Astrocyte of the cerebellum (primary cell): ENCODE data around the gene LRRFIP1.
A peak's percentile ranks its signal among the peaks of the same experiment; 100 is the strongest.
"Not testable (repeated sequence)": the region's sequence is repeated elsewhere in the genome, so short reads cannot be mapped to it uniquely, and the experiment has no call there.

Experiments used
- DNase-seq: peaks from one replicate; pipeline ENCODE4 v3.0.0-alpha.2; 2011; ENCODE audit warnings: low read depth
- H3K4me3 ChIP-seq: 2 replicates; pipeline ENCODE4 v1.5.1; 2011; ENCODE audit warnings: mild to moderate bottlenecking, low read depth, low read length, moderate library complexity
- CTCF ChIP-seq: IDR thresholded peaks from 2 replicates; pipeline ENCODE4 v1.5.1; 2012; ENCODE audit warnings: low read length, low read depth, moderate library complexity, mild to moderate bottlenecking; ENCODE audit errors: missing control alignments
- in situ Hi-C: cut with HindIII; loops from 2 replicates; pipeline ENCODE4 v1.10.0; 2017; ENCODE audit warnings: low sequenced_read_pairs

The LRRFIP1 gene

GRCh38 chr2:237772513-237772912 is 145.1 kb downstream of the LRRFIP1 start:
- H3K4me3 ChIP-seq: no peak overlapping the region
- no peak for TF ChIP-seq CTCF
- in situ Hi-C loops: no loop called here
- no peak for DNase-seq

GRCh38 chr2:237773826-237774225 is 146.4 kb downstream of the LRRFIP1 start:
- no peak for DNase-seq
- no peak for TF ChIP-seq CTCF

GRCh38 chr2:237774811-237775553 is 147.6 kb downstream of the LRRFIP1 start:
- no peak overlapping the region for H3K4me3 ChIP-seq
- peak; percentile 13 for DNase-seq
- peak; percentile 76 for TF ChIP-seq CTCF
- in situ Hi-C loops: no loop called here

More at GRCh38 chr2:237773826-237774225, 146.4 kb downstream of the LRRFIP1 start:
- H3K4me3 ChIP-seq: no peak overlapping the region
- in situ Hi-C loops: no loop called here

- H3K4me3 ChIP-seq: no peak overlapping the region
- no peak for DNase-seq
- in situ Hi-C loops: no loop called here
- no peak for TF ChIP-seq CTCF
Measured at GRCh38 chr2:237779521-237779920, 152.1 kb downstream of the LRRFIP1 start.

GRCh38 chr2:237782181-237782580 is 154.8 kb downstream of the LRRFIP1 start:
- in situ Hi-C loops: no loop called here
- no peak for DNase-seq

GRCh38 chr2:237783678-237784077 is 156.3 kb downstream of the LRRFIP1 start:
- in situ Hi-C loops, H3K4me3 ChIP-seq, DNase-seq: not testable (repeated sequence)

More at GRCh38 chr2:237782181-237782580, 154.8 kb downstream of the LRRFIP1 start:
- H3K4me3 ChIP-seq: no peak overlapping the region
- TF ChIP-seq CTCF: no peak

- H3K4me3 ChIP-seq: no peak overlapping the region
- TF ChIP-seq CTCF: no peak
- in situ Hi-C loops: no loop called here
- DNase-seq: no peak
Measured at GRCh38 chr2:237786936-237787335, 159.5 kb downstream of the LRRFIP1 start.
